ENCODE data around the gene CSNK1G2. TPM values are rescaled to one million over a fixed set of nuclear protein-coding genes. Genes with fewer than 3 reads are reported as not detected.

CSNK1G2 gene
- polyA plus RNA-seq, 1 donor from 2014 or later: 110 TPM

- Histone ChIP-seq H3K9ac (ENCODE audit: low read length) (peak overlapping the region; percentile 80), H3K79me2 (replicated peaks; ENCODE audit: insufficient read depth, low read length) (peaks cover 21% of the 10 kb centered on the region), H3K27ac (ENCODE audit: low read length) (no peak overlapping the region)
Measured at GRCh38 chr19:2014131-2014571, 73.2 kb downstream of the CSNK1G2 start.

More at GRCh38 chr19:2014131-2014571, 73.2 kb downstream of the CSNK1G2 start:
- TF ChIP-seq EZH2 (IDR thresholded peaks at IDR 0.05; ENCODE audit: borderline replicate concordance, insufficient read depth, low read length, poor library complexity, severe bottlenecking) (no peak), RAD21 (conservative IDR thresholded peaks at IDR 0.05) (no peak), SMC3 (conservative IDR thresholded peaks at IDR 0.05; ENCODE audit: poor library complexity) (no peak), MXI1 (conservative IDR thresholded peaks at IDR 0.05; ENCODE audit: poor library complexity, severe bottlenecking) (no peak), REST (IDR thresholded peaks at IDR 0.05; ENCODE audit: borderline replicate concordance) (no peak), POLR2AphosphoS5 (IDR thresholded peaks at IDR 0.05) (no peak), TAF1 (IDR thresholded peaks at IDR 0.05; ENCODE audit: low read depth) (no peak), CTCF (IDR thresholded peaks at IDR 0.05; ENCODE audit: poor library complexity, severe bottlenecking) (no peak), EP300 (conservative IDR thresholded peaks at IDR 0.05; ENCODE audit: poor library complexity, severe bottlenecking) (no peak)
- no peaks in the 10 kb centered on the region for H4K20me1 ChIP-seq (ENCODE audit: insufficient read depth)
- no peaks in the 10 kb centered on the region for H3F3A ChIP-seq (ENCODE audit: insufficient read depth, low read length, poor library complexity, severe bottlenecking)
- H3K36me3 ChIP-seq (ENCODE audit: insufficient read depth, low read length): no peaks in the 10 kb centered on the region
- no peaks in the 10 kb centered on the region for H3K9me2 ChIP-seq (ENCODE audit: insufficient read depth, low read length)
- no peaks in the 10 kb centered on the region for H3K27me3 ChIP-seq (ENCODE audit: insufficient read depth, low read depth, low read length)
- H2AFZ ChIP-seq (ENCODE audit: low read depth, low read length): no peak overlapping the region
- H3K4me3 ChIP-seq (ENCODE audit: low read length): peak overlapping the region; percentile 71
- peak overlapping the region; percentile 62 for H3K4me2 ChIP-seq (ENCODE audit: low read length)
- H3K9me3 ChIP-seq (ENCODE audit: low read length): no peaks in the 10 kb centered on the region

All from neural cell (in vitro differentiated cells).